Activated B cell treated with CpG ODN at 0.5 μM for 24 hours (primary cell): ENCODE results near the gene ANKRD28. TPM values are rescaled to one million over a fixed set of nuclear protein-coding genes. Genes with fewer than 3 reads are reported as not detected.

Source experiments
- ATAC-seq: fragments of 200-7000 bp; cut with Tn5 transposase; one replicate; pipeline ENCODE4 v1.10.0; 2021; ENCODE audit warnings: low read depth, mild to moderate bottlenecking, moderate library complexity
- CTCF ChIA-PET: fragments of 350-600 bp; sonication (Branson Sonifier 250); formaldehyde crosslinking; loops from one replicate; lab custom pipeline; 2021; ENCODE audit warnings: antibody characterized with exemption; lab: Charles Lee
- POLR2A ChIA-PET: fragments of 350-600 bp; sonication (Branson Sonifier 250); formaldehyde crosslinking; loops from one replicate; lab custom pipeline; 2021; ENCODE audit warnings: antibody characterized with exemption; lab: Charles Lee
- DNase-seq: peaks from one replicate; pipeline ENCODE4 v3.0.0; 2022
- H3K27ac Mint-ChIP-seq: one replicate; pipeline ENCODE4 v1.8.0; 2020; ENCODE audit warnings: mixed read lengths
- H3K27me3 Mint-ChIP-seq: one replicate; pipeline ENCODE4 v1.8.0; 2021; ENCODE audit warnings: mixed read lengths
- H3K36me3 Mint-ChIP-seq: one replicate; pipeline ENCODE4 v1.8.0; 2021; ENCODE audit warnings: low read depth, mixed read lengths
- H3K4me1 Mint-ChIP-seq: one replicate; pipeline ENCODE4 v1.8.0; 2021; ENCODE audit warnings: mixed read lengths
- H3K4me3 Mint-ChIP-seq: one replicate; pipeline ENCODE4 v1.8.0; 2020; ENCODE audit warnings: mild to moderate bottlenecking, mixed read lengths
- H3K9me3 Mint-ChIP-seq: one replicate; pipeline ENCODE4 v1.8.0; 2020; ENCODE audit warnings: mixed read lengths
- intact Hi-C: fragments of 100-400 bp; cut with micrococcal nuclease; formaldehyde crosslinking; loops from one replicate; pipeline ENCODE4 v1.15.1; 2024
- total RNA-seq: library from RNA; stranded (reverse); gene quantifications from 2 replicates; pipeline ENCODE4 v1.2.3, GENCODE V29; 2022
- TF ChIP-seq, protein P1 (sequence below): fragments of 200-600 bp; IDR thresholded peaks from one replicate; pipeline ENCODE4 v1.8.0; 2022; ENCODE audit warnings: antibody characterized with exemption, mild to moderate bottlenecking

The ANKRD28 gene
- total RNA-seq, 1 donor from 2014 or later: 29.9 TPM

- CTCF ChIA-PET: interaction anchor here (2.2 kb wide), 1 partner anchor 162 kb away, joined by 7 read pairs; no protein-coding TSS in a partner anchor
- peaks cover 1% of the 10 kb centered on the region for H3K9me3 Mint-ChIP-seq
- H3K27ac Mint-ChIP-seq: no peak overlapping the region
- no peak overlapping the region for H3K4me3 Mint-ChIP-seq
- TF ChIP-seq, protein P1, sequence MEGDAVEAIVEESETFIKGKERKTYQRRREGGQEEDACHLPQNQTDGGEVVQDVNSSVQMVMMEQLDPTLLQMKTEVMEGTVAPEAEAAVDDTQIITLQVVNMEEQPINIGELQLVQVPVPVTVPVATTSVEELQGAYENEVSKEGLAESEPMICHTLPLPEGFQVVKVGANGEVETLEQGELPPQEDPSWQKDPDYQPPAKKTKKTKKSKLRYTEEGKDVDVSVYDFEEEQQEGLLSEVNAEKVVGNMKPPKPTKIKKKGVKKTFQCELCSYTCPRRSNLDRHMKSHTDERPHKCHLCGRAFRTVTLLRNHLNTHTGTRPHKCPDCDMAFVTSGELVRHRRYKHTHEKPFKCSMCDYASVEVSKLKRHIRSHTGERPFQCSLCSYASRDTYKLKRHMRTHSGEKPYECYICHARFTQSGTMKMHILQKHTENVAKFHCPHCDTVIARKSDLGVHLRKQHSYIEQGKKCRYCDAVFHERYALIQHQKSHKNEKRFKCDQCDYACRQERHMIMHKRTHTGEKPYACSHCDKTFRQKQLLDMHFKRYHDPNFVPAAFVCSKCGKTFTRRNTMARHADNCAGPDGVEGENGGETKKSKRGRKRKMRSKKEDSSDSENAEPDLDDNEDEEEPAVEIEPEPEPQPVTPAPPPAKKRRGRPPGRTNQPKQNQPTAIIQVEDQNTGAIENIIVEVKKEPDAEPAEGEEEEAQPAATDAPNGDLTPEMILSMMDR: no peak
- peaks cover 3% of the 10 kb centered on the region for H3K36me3 Mint-ChIP-seq
- H3K27me3 Mint-ChIP-seq: no peaks in the 10 kb centered on the region
- POLR2A ChIA-PET: no interaction called here
- intact Hi-C loops: loop anchor here (5.0 kb wide), 1 partner anchor 157 kb away; no protein-coding TSS in a partner anchor
- no peak for DNase-seq
- ATAC-seq: no peak
- H3K4me1 Mint-ChIP-seq: peaks cover 45% of the 10 kb centered on the region
Observed at GRCh38 chr3:15649858-15650257, 147.9 kb downstream of the ANKRD28 start.

GRCh38 chr3:15649341-15649740 lies 148.4 kb downstream of the ANKRD28 start:
- intact Hi-C loops: loop anchor here (5.0 kb wide), 1 partner anchor 158 kb away; no protein-coding TSS in a partner anchor
- ATAC-seq: no peak
- TF ChIP-seq, protein P1: no peak
- DNase-seq: no peak
- ChIA-PET CTCF (interaction anchor here (2.2 kb wide), 1 partner anchor 162 kb away, joined by 7 read pairs; no protein-coding TSS in a partner anchor), POLR2A (no interaction called here)
- no peaks in the 10 kb centered on the region for H3K9me3 Mint-ChIP-seq
- no peak overlapping the region for H3K27ac Mint-ChIP-seq
- H3K27me3 Mint-ChIP-seq: no peaks in the 10 kb centered on the region
- no peak overlapping the region for H3K4me3 Mint-ChIP-seq
- peaks cover 8% of the 10 kb centered on the region for H3K36me3 Mint-ChIP-seq
- peaks cover 45% of the 10 kb centered on the region for H3K4me1 Mint-ChIP-seq

DNA sequence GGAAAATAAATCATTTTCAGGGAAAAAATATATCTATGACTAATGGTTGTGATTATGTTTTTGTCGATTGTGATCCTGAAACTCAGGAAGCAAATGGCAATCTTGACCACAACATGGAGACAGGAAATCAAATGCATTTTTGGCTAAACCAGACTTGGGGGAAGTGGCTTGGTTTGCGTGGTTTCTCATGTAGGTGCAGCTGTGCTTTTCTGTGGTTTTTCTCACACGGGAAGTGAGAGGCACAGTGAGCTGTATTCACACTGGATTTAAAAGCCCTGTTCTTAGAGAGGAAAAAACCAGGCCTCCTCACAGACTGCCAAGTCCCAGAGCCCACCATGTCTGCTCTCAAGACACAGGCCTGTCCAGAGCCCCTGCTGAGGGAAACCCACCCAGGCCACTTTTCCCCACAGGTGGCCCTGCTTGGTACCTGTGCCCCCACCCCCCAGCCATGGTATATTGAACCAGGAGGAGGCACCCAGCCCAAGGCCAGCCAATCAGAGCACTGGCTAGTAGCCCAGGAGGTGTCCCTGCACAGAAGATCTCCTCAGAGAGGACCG lies 150.1 kb downstream of the ANKRD28 start:
- DNase-seq (peak; percentile 32), ATAC-seq (peak; percentile 93)
- TF ChIP-seq, protein P1: no peak
- Mint-ChIP-seq H3K27ac (peak overlapping the region; percentile 83), H3K4me1 (peaks cover 45% of the 10 kb centered on the region), H3K9me3 (no peaks in the 10 kb centered on the region), H3K36me3 (peaks cover 12% of the 10 kb centered on the region), H3K4me3 (peak overlapping the region; percentile 68), H3K27me3 (no peaks in the 10 kb centered on the region)
- intact Hi-C loops: loop anchor here (1.0 to 5.0 kb wide), 5 partner anchors 11 to 212 kb away; no protein-coding TSS in a partner anchor
- ChIA-PET POLR2A (interaction anchor here (1.1 to 1.2 kb wide), 2 partner anchors 20 to 46 kb away, joined by 3 to 4 read pairs; partner anchors contain the start of genes BTD and HACL1), CTCF (interaction anchor here (1.3 kb wide), 1 partner anchor 17 kb away, joined by 5 read pairs; no protein-coding TSS in a partner anchor)

DNA sequence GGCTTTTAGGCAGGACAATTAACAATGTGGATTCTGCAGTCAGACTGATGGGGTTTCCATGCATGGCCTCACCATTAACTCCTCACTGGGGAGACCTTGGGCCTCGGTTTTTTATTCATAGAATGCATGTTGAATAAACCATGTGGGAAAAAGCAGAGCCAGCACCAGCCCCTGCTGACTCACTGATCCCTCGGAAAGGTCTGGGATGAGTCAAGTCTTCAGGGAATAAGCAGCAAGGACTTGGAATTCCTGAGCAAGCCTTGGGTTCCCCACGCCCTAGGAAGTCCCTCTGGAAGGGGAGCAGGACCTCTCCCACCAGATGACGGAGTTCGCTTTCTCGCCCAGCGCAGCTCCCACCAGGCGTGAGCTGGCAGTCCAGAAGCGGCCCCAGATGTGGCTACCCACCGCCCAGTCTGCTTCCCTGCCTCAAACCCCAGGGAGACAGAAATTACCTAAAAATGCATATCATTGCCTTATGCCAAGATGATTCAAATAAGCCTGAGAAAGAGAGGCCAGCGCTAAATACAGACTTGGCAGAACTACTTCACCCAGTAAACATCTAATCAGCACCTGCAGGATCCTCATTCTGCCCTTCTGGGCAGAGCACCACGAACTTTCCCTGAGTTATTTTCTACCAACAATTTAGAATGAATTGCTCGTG lies 150.8 kb downstream of the ANKRD28 start:
- Mint-ChIP-seq H3K27ac (peak overlapping the region; percentile 83), H3K4me3 (peak overlapping the region; percentile 68), H3K36me3 (peaks cover 16% of the 10 kb centered on the region), H3K27me3 (no peaks in the 10 kb centered on the region), H3K4me1 (peaks cover 45% of the 10 kb centered on the region), H3K9me3 (no peaks in the 10 kb centered on the region)
- POLR2A ChIA-PET: interaction anchor here (1.1 to 1.2 kb wide), 2 partner anchors 21 to 46 kb away, joined by 3 to 4 read pairs; partner anchors contain the start of genes BTD and HACL1
- CTCF ChIA-PET: interaction anchor here (1.3 kb wide), 1 partner anchor 16 kb away, joined by 5 read pairs; no protein-coding TSS in a partner anchor
- DNase-seq: no peak
- intact Hi-C loops: loop anchor here (1.0 to 5.0 kb wide), 5 partner anchors 11 to 212 kb away; no protein-coding TSS in a partner anchor
- ATAC-seq: peak; percentile 25
- TF ChIP-seq, protein P1: no peak
